GM12878 (cell line): Measurements from ENCODE around the gene MCM3AP. TPM values are rescaled to one million over a fixed set of nuclear protein-coding genes. Genes with fewer than 3 reads are reported as not detected.

Experiments used
- ATAC-seq: fragments of 200-7000 bp; cut with Tn5 transposase; 3 replicates; pipeline ENCODE4 v1.9.1; 2020; ENCODE audit warnings: mild to moderate bottlenecking, moderate library complexity
- BruUV-seq: library from RNA; stranded (reverse); fragments of 400-500 nt; replicated peaks from 2 replicates; lab custom pipeline; 2021; lab: Mats Ljungman, UMichigan
- CTCF ChIA-PET: fragments of 300-600 bp; sonication (Branson Sonifier 250); formaldehyde crosslinking; extraction: SDS; loops from one replicate; lab custom pipeline; 2021; ENCODE audit warnings: inconsistent platforms; lab: Yijun Ruan, JAX
- POLR2A ChIA-PET: fragments of 350-600 bp; formaldehyde crosslinking; extraction: SDS; loops from one replicate; lab custom pipeline; 2021; ENCODE audit warnings: inconsistent platforms; lab: Charles Lee
- RAD21 ChIA-PET: fragments of 300-600 bp; sonication (Branson Sonifier 250); formaldehyde crosslinking; loops from one replicate; lab custom pipeline; 2023; ENCODE audit warnings: antibody characterized with exemption; ENCODE audit not compliant: unreplicated experiment; lab: Charles Lee
- SMC1A ChIA-PET: fragments of 300-600 bp; sonication (Branson Sonifier 250); formaldehyde crosslinking; loops from one replicate; lab custom pipeline; 2023; ENCODE audit not compliant: unreplicated experiment, uncharacterized antibody; lab: Charles Lee
- DNase-seq: peaks from one replicate; pipeline ENCODE4 v3.0.0-alpha.2; 2011; ENCODE audit warnings: low read depth, low spot score
- FAIRE-seq: peaks from 3 replicates; lab custom pipeline; 2011; peaks lifted over from hg19 to GRCh38; lab: Jason Lieb, UNC
- H2AFZ ChIP-seq: 2 replicates; pipeline ENCODE4 v1.6.0; 2011; ENCODE audit warnings: low read depth, low read length, control low read depth; ENCODE audit not compliant: control insufficient read depth
- H3K27ac ChIP-seq: 2 replicates; pipeline ENCODE4 v1.5.1; 2011; ENCODE audit warnings: control low read depth; ENCODE audit not compliant: control insufficient read depth, insufficient read depth
- H3K27me3 ChIP-seq, 2 experiments: replicated peaks in 1 of 2; 2 replicates each; pipeline versions ENCODE4 v1.6.0 to v1.6.1; 2011; ENCODE audit warnings: low read length in 1 of 2; ENCODE audit not compliant: control insufficient read depth in 2 of 2, insufficient read depth in 2 of 2
- H3K36me3 ChIP-seq, 2 experiments: 2 replicates each; pipeline ENCODE4 v1.5.1; 2011; ENCODE audit warnings: low read length in 1 of 2; ENCODE audit not compliant: control insufficient read depth in 2 of 2, insufficient read depth in 2 of 2
- H3K4me1 ChIP-seq: 2 replicates; pipeline ENCODE4 v1.6.1; 2011; ENCODE audit warnings: mild to moderate bottlenecking, low read length, moderate library complexity, mixed read lengths; ENCODE audit not compliant: control insufficient read depth, insufficient read depth
- H3K4me2 ChIP-seq: 2 replicates; pipeline ENCODE4 v1.6.0; 2011; ENCODE audit warnings: control low read depth; ENCODE audit not compliant: control insufficient read depth, insufficient read depth
- H3K4me3 ChIP-seq: fragments of 200-600 bp; sonication (generic); 2 replicates; pipeline ENCODE4 v1.5.1; 2016
- H3K79me2 ChIP-seq: 2 replicates; pipeline ENCODE4 v1.6.0; 2011; ENCODE audit warnings: low read length; ENCODE audit not compliant: control insufficient read depth, insufficient read depth
- H3K9ac ChIP-seq: 2 replicates; pipeline ENCODE4 v1.8.0; 2011; ENCODE audit warnings: low read length, control low read depth, mixed read lengths; ENCODE audit not compliant: control insufficient read depth, insufficient read depth
- H3K9me3 ChIP-seq: replicated peaks from 3 replicates; pipeline ENCODE4 v1.5.1; 2011; ENCODE audit warnings: mild to moderate bottlenecking, low read length; ENCODE audit not compliant: control insufficient read depth, insufficient read depth
- H4K20me1 ChIP-seq: 2 replicates; pipeline ENCODE4 v1.6.0; 2011; ENCODE audit not compliant: control insufficient read depth, insufficient read depth
- BACH1 ChIP-seq: fragments of 450-650 bp; IDR thresholded peaks from 2 replicates; pipeline ENCODE4 v1.6.1; 2017; ENCODE audit warnings: mild to moderate bottlenecking, borderline replicate concordance
- CREB1 ChIP-seq: IDR thresholded peaks from 2 replicates; pipeline ENCODE4 v1.6.1; 2012; ENCODE audit warnings: low read depth, mild to moderate bottlenecking, inconsistent platforms
- EZH2 ChIP-seq: IDR thresholded peaks from 2 replicates; pipeline ENCODE4 v1.6.1; 2012; ENCODE audit warnings: low read depth, mild to moderate bottlenecking, control low read depth, inconsistent platforms, low read length, borderline replicate concordance; ENCODE audit not compliant: control insufficient read depth
- FOXK2 ChIP-seq: fragments of 450-650 bp; IDR thresholded peaks from 2 replicates; pipeline ENCODE4 v1.6.1; 2017; ENCODE audit warnings: mild to moderate bottlenecking, moderate library complexity
- HCFC1 ChIP-seq: fragments of 150-350 bp; IDR thresholded peaks from 2 replicates; pipeline ENCODE4 v1.6.1; 2014; ENCODE audit warnings: low read length
- KLF5 ChIP-seq: fragments of 450-650 bp; IDR thresholded peaks from 2 replicates; pipeline ENCODE4 v1.6.1; 2014; ENCODE audit warnings: mild to moderate bottlenecking; ENCODE audit not compliant: partially characterized antibody
- MTA3 ChIP-seq: IDR thresholded peaks from 2 replicates; pipeline ENCODE4 v1.6.1; 2012; ENCODE audit warnings: low read length, inconsistent platforms, borderline replicate concordance
- NFYA ChIP-seq: IDR thresholded peaks from 2 replicates; pipeline ENCODE4 v1.6.1; 2011; ENCODE audit warnings: low read depth, mild to moderate bottlenecking, low read length, improper control_type of control experiment, borderline replicate concordance
- NR2C2 ChIP-seq: IDR thresholded peaks from 2 replicates; pipeline ENCODE4 v1.6.1; 2011; ENCODE audit warnings: borderline replicate concordance, low read depth; ENCODE audit not compliant: control insufficient read depth, insufficient read length
- PML ChIP-seq: IDR thresholded peaks from 2 replicates; pipeline ENCODE4 v1.6.1; 2012; ENCODE audit warnings: low read length, inconsistent platforms
- SRF ChIP-seq, 2 experiments: IDR thresholded peaks; 2 replicates each; pipeline ENCODE4 v1.6.1; 2011; ENCODE audit warnings: low read depth in 2 of 2, low read length in 2 of 2, mild to moderate bottlenecking in 1 of 2, moderate library complexity in 1 of 2
- WGBS: methylation state at CpG from one replicate; pipeline ENCODE4 v1.1.6; 2016; ENCODE audit warnings: low lambda C conversion rate; ENCODE audit not compliant: insufficient replicate concordance, insufficient coverage; ENCODE audit errors: missing lambda C conversion rate; 5-methylcytosine and 5-hydroxymethylcytosine counted together
- in situ Hi-C: fragments of 300-500 bp; cut with MboI; formaldehyde crosslinking; loops from 9 replicates; pipeline ENCODE4 v1.14.3; 2018; ENCODE audit warnings: mixed read lengths
- intact Hi-C: fragments of 100-400 bp; cut with micrococcal nuclease; formaldehyde crosslinking; loops from one replicate; pipeline ENCODE4 v1.14.2; 2022; ENCODE audit not compliant: unreplicated experiment
- polyA plus RNA-seq, 11 experiments: library from polyadenylated mRNA; depleted of rRNA in 4 of 11; unstranded in 6 of 11; stranded (reverse) in 5 of 11; fragments of >200 nt; fragmentation: Nextera tagmentation in 4 of 11; fragmentation: Illumina TruSeq in 1 of 11; extraction: Ambion mirVana in 4 of 11; extraction: Trizol in 1 of 11; gene quantifications; 1 replicate in 1 of 11; 2 replicates in 10 of 11; pipeline versions ENCODE4 v1.2.1 to v1.2.3, GENCODE V29; 2011 to 2016; ENCODE audit warnings: inconsistent platforms in 2 of 11, missing spikeins in 2 of 11, low read depth in 1 of 11
- total RNA-seq, 4 experiments: library from RNA; depleted of rRNA in 3 of 4; stranded (reverse); fragments of >200 nt in 3 of 4; fragmentation: Illumina TruSeq in 1 of 4; extraction: Trizol in 1 of 4; gene quantifications; 2 replicates each; pipeline versions ENCODE4 v1.2.1 to v1.2.3, GENCODE V29; 2013 to 2021
- TF ChIP-seq, protein P1 (sequence below): IDR thresholded peaks from 2 replicates; pipeline ENCODE4 v1.6.1; 2012; ENCODE audit warnings: low read depth, low read length, improper control_type of control experiment
- TF ChIP-seq, protein P2 (sequence below): fragments of 450-650 bp; formaldehyde crosslinking; IDR thresholded peaks from 2 replicates; pipeline ENCODE4 v1.5.0; 2022; ENCODE audit warnings: mild to moderate bottlenecking, missing genetic modification characterization

MCM3AP gene
- total and polyA plus RNA-seq, 10 of the 15 experiments (the other 5 are each of a cell fraction or from before 2014, with no cell fraction given) = 6.1 to 95.7 (median 47.0) TPM

DNA sequence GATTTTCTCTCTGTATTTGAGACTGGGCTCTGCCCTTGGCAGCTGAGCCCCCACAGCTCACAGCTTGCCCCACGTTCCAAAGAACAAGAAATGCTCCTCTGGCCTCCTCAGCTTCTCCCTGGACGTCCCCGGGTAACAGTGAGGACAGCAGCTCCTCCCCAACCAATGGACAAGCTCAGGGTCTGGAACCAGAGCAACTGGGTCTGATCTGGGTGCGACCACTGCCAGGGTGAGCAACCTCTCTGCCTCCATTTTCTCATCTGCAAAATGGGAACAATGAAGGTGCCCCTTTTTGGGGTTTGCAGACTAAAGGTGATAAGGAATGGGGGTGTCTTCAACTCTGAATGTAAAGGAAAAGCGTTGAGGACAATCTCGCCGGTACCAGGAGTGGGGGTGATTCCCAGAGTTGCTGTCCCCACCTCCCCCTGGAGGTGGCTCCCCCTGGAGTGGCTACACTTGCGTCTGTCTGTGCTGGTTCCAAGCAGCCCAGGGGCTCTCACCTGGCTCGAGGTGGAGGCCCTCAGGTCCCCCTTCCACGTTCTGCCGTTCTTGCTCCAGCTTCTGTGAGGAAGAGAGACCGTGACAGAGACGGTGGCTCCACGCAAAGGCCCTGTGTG, 31.4 kb upstream of the MCM3AP start:
- FAIRE-seq = no peak
- no peak for DNase-seq
- Histone ChIP-seq H3K4me1 (peaks cover 5% of the 10 kb centered on the region), H4K20me1 (no peaks in the 10 kb centered on the region), H3K4me3 (no peak overlapping the region), H2AFZ (no peak overlapping the region), H3K27ac (no peak overlapping the region), H3K9ac (no peak overlapping the region), H3K79me2 (peaks cover 19% of the 10 kb centered on the region), H3K27me3 (no peaks in the 10 kb centered on the region), H3K4me2 (no peak overlapping the region), H3K36me3 (peaks cover 0 to 3% of the 10 kb centered on the region in 2 experiments; a peak in 2 of 4 replicates), H3K9me3 (no peaks in the 10 kb centered on the region)
- 96% methylated on average over 14 of the region's 14 CpGs for WGBS
- BruUV-seq = no TSS peak
- ChIA-PET SMC1A (no interaction called here), RAD21 (no interaction called here), CTCF (no interaction called here), POLR2A (no interaction called here)
- intact Hi-C loops (no loop called here), in situ Hi-C loops (no loop called here)
- no peak for ATAC-seq
- TF ChIP-seq HCFC1 = no peak

DNA sequence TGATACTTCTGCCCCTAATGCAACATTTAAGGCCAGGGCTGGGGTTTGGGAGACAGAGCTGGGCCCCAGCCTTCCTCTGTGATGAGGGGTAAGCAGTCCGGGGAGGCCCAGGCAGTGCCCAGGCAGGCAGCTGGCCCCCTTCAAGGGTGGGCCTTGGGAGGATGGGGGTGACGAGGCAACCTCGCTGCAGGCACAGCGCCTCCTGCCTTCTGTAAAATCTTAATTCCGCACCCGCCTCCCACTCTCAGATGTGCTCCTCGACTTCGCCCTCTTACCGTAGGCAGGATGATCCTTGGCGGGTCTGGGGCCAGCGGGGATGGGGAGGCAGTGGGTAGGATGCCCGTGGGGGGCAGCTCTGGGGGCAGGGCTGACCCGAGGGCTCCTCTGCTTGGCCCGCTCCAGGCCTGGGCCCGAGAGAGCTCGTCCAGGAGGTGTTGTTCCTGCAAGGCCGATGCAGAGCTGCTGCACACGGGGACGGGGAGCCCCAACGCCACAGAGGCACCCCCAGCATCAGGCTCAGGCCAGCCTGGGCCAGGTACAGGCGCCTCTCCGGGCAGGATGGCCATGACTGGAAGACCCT, 29.1 kb upstream of the MCM3AP start:
- no peak for DNase-seq
- no TSS peak for BruUV-seq
- in situ Hi-C loops (no loop called here), intact Hi-C loops (no loop called here)
- H3K79me2 ChIP-seq = peaks cover 3% of the 10 kb centered on the region
- WGBS = 92% methylated on average over 22 of the region's 22 CpGs
- no peaks in the 10 kb centered on the region for H4K20me1 ChIP-seq
- no peak overlapping the region for H3K27ac ChIP-seq
- RAD21 ChIA-PET = no interaction called here
- H3K4me1 ChIP-seq = no peaks in the 10 kb centered on the region
- H3K9me3 ChIP-seq = no peaks in the 10 kb centered on the region
- CTCF ChIA-PET = no interaction called here
- H3K9ac ChIP-seq = no peak overlapping the region
- SMC1A ChIA-PET = no interaction called here
- ATAC-seq = no peak
- H3K36me3 ChIP-seq = peaks cover 0 to 3% of the 10 kb centered on the region in 2 experiments; a peak in 2 of 4 replicates
- FAIRE-seq = no peak
- H3K4me2 ChIP-seq = no peak overlapping the region
- no peaks in the 10 kb centered on the region for H3K27me3 ChIP-seq
- POLR2A ChIA-PET = no interaction called here
- no peak overlapping the region for H2AFZ ChIP-seq
- H3K4me3 ChIP-seq = no peak overlapping the region
- TF ChIP-seq EZH2 (no peak), KLF5 (no peak), NFYA (no peak), MTA3 (no peak), CREB1 (no peak), SRF (IDR thresholded peaks at IDR 0.05; ENCODE audit: low read depth in 2 of 2, low read length in 2 of 2) (no peak), FOXK2 (no peak), NR2C2 (no peak), BACH1 (no peak), PML (no peak)
- TF ChIP-seq, protein P1, sequence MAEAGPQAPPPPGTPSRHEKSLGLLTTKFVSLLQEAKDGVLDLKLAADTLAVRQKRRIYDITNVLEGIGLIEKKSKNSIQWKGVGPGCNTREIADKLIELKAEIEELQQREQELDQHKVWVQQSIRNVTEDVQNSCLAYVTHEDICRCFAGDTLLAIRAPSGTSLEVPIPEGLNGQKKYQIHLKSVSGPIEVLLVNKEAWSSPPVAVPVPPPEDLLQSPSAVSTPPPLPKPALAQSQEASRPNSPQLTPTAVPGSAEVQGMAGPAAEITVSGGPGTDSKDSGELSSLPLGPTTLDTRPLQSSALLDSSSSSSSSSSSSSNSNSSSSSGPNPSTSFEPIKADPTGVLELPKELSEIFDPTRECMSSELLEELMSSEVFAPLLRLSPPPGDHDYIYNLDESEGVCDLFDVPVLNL = no peak
- TF ChIP-seq, protein P2, sequence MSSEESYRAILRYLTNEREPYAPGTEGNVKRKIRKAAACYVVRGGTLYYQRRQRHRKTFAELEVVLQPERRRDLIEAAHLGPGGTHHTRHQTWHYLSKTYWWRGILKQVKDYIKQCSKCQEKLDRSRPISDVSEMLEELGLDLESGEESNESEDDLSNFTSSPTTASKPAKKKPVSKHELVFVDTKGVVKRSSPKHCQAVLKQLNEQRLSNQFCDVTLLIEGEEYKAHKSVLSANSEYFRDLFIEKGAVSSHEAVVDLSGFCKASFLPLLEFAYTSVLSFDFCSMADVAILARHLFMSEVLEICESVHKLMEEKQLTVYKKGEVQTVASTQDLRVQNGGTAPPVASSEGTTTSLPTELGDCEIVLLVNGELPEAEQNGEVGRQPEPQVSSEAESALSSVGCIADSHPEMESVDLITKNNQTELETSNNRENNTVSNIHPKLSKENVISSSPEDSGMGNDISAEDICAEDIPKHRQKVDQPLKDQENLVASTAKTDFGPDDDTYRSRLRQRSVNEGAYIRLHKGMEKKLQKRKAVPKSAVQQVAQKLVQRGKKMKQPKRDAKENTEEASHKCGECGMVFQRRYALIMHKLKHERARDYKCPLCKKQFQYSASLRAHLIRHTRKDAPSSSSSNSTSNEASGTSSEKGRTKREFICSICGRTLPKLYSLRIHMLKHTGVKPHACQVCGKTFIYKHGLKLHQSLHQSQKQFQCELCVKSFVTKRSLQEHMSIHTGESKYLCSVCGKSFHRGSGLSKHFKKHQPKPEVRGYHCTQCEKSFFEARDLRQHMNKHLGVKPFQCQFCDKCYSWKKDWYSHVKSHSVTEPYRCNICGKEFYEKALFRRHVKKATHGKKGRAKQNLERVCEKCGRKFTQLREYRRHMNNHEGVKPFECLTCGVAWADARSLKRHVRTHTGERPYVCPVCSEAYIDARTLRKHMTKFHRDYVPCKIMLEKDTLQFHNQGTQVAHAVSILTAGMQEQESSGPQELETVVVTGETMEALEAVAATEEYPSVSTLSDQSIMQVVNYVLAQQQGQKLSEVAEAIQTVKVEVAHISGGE (CRISPR knock-in tag) = no peak
